ENCODE data around the gene NLGN1.
A peak's percentile ranks its signal among the peaks of the same experiment; 100 is the strongest.

NLGN1 gene

GRCh38 chr3:174169736-174170135 is 772.2 kb downstream of the NLGN1 start:
- H3K9ac ChIP-seq (ENCODE audit: low read length) = no peak overlapping the region
- H3K4me3 ChIP-seq (ENCODE audit: low read depth, low read length) = no peak overlapping the region
- no peaks in the 10 kb centered on the region for H3K27me3 ChIP-seq (ENCODE audit: control insufficient read depth, insufficient read depth, low read length)
- no peaks in the 10 kb centered on the region for H3K36me3 ChIP-seq (ENCODE audit: control insufficient read depth, insufficient read depth, low read length)
- peaks cover 11% of the 10 kb centered on the region for H3K9me3 ChIP-seq (ENCODE audit: control insufficient read depth, insufficient read depth, low read depth, low read length)
- H3K27ac ChIP-seq (ENCODE audit: low read depth, low read length) = peak overlapping the region; percentile 49; the same call in 1 of the 2 replicates
- H3K4me1 ChIP-seq (ENCODE audit: control insufficient read depth, insufficient read depth, low read length) = no peaks in the 10 kb centered on the region

- Histone ChIP-seq H3K9me3 (ENCODE audit: control insufficient read depth, insufficient read depth, low read depth, low read length) (peaks cover 8% of the 10 kb centered on the region), H3K9ac (ENCODE audit: low read length) (no peak overlapping the region), H3K36me3 (ENCODE audit: control insufficient read depth, insufficient read depth, low read length) (no peaks in the 10 kb centered on the region), H3K27me3 (ENCODE audit: control insufficient read depth, insufficient read depth, low read length) (no peaks in the 10 kb centered on the region), H3K4me3 (ENCODE audit: low read depth, low read length) (no peak overlapping the region), H3K4me1 (ENCODE audit: control insufficient read depth, insufficient read depth, low read length) (no peaks in the 10 kb centered on the region), H3K27ac (ENCODE audit: low read depth, low read length) (no peak overlapping the region)
Observed at GRCh38 chr3:174170248-174170647, 772.7 kb downstream of the NLGN1 start.

- no peak overlapping the region for H3K27ac ChIP-seq (ENCODE audit: low read depth, low read length)
- no peak overlapping the region for H3K9ac ChIP-seq (ENCODE audit: low read length)
- H3K9me3 ChIP-seq (ENCODE audit: control insufficient read depth, insufficient read depth, low read depth, low read length) = no peaks in the 10 kb centered on the region
- H3K4me1 ChIP-seq (ENCODE audit: control insufficient read depth, insufficient read depth, low read length) = no peaks in the 10 kb centered on the region
- no peaks in the 10 kb centered on the region for H3K27me3 ChIP-seq (ENCODE audit: control insufficient read depth, insufficient read depth, low read length)
- no peak overlapping the region for H3K4me3 ChIP-seq (ENCODE audit: low read depth, low read length)
- H3K36me3 ChIP-seq (ENCODE audit: control insufficient read depth, insufficient read depth, low read length) = no peaks in the 10 kb centered on the region
Observed at GRCh38 chr3:174186377-174186989, 788.9 kb downstream of the NLGN1 start.

- Histone ChIP-seq H3K4me3 (ENCODE audit: low read depth, low read length) (no peak overlapping the region), H3K36me3 (ENCODE audit: control insufficient read depth, insufficient read depth, low read length) (no peaks in the 10 kb centered on the region), H3K27me3 (ENCODE audit: control insufficient read depth, insufficient read depth, low read length) (no peaks in the 10 kb centered on the region), H3K4me1 (ENCODE audit: control insufficient read depth, insufficient read depth, low read length) (no peaks in the 10 kb centered on the region), H3K9ac (ENCODE audit: low read length) (no peak overlapping the region), H3K27ac (ENCODE audit: low read depth, low read length) (no peak overlapping the region), H3K9me3 (ENCODE audit: control insufficient read depth, insufficient read depth, low read depth, low read length) (no peaks in the 10 kb centered on the region)
Observed at GRCh38 chr3:174191380-174191779, 793.8 kb downstream of the NLGN1 start.

GRCh38 chr3:174191895-174192294 is 794.4 kb downstream of the NLGN1 start:
- H3K27ac ChIP-seq (ENCODE audit: low read depth, low read length) = no peak overlapping the region
- no peak overlapping the region for H3K9ac ChIP-seq (ENCODE audit: low read length)

GRCh38 chr3:174192471-174192870 is 794.9 kb downstream of the NLGN1 start:
- H3K4me3 ChIP-seq (ENCODE audit: low read depth, low read length) = no peak overlapping the region
- no peak overlapping the region for H3K27ac ChIP-seq (ENCODE audit: low read depth, low read length)
- H3K4me1 ChIP-seq (ENCODE audit: control insufficient read depth, insufficient read depth, low read length) = no peaks in the 10 kb centered on the region
- H3K9ac ChIP-seq (ENCODE audit: low read length) = no peak overlapping the region
- no peaks in the 10 kb centered on the region for H3K9me3 ChIP-seq (ENCODE audit: control insufficient read depth, insufficient read depth, low read depth, low read length)
- no peaks in the 10 kb centered on the region for H3K36me3 ChIP-seq (ENCODE audit: control insufficient read depth, insufficient read depth, low read length)
- H3K27me3 ChIP-seq (ENCODE audit: control insufficient read depth, insufficient read depth, low read length) = no peaks in the 10 kb centered on the region

More at GRCh38 chr3:174191895-174192294, 794.4 kb downstream of the NLGN1 start:
- Histone ChIP-seq H3K4me1 (ENCODE audit: control insufficient read depth, insufficient read depth, low read length) (no peaks in the 10 kb centered on the region), H3K27me3 (ENCODE audit: control insufficient read depth, insufficient read depth, low read length) (no peaks in the 10 kb centered on the region), H3K9me3 (ENCODE audit: control insufficient read depth, insufficient read depth, low read depth, low read length) (no peaks in the 10 kb centered on the region), H3K36me3 (ENCODE audit: control insufficient read depth, insufficient read depth, low read length) (no peaks in the 10 kb centered on the region), H3K4me3 (ENCODE audit: low read depth, low read length) (no peak overlapping the region)

- Histone ChIP-seq H3K9ac (ENCODE audit: low read length) (no peak overlapping the region), H3K27ac (ENCODE audit: low read depth, low read length) (no peak overlapping the region), H3K4me3 (ENCODE audit: low read depth, low read length) (no peak overlapping the region), H3K36me3 (ENCODE audit: control insufficient read depth, insufficient read depth, low read length) (no peaks in the 10 kb centered on the region), H3K27me3 (ENCODE audit: control insufficient read depth, insufficient read depth, low read length) (no peaks in the 10 kb centered on the region), H3K4me1 (ENCODE audit: control insufficient read depth, insufficient read depth, low read length) (no peaks in the 10 kb centered on the region), H3K9me3 (ENCODE audit: control insufficient read depth, insufficient read depth, low read depth, low read length) (no peaks in the 10 kb centered on the region)
Observed at GRCh38 chr3:174193604-174194003, 796.1 kb downstream of the NLGN1 start.

- Histone ChIP-seq H3K36me3 (ENCODE audit: control insufficient read depth, insufficient read depth, low read length) (no peaks in the 10 kb centered on the region), H3K4me1 (ENCODE audit: control insufficient read depth, insufficient read depth, low read length) (no peaks in the 10 kb centered on the region), H3K4me3 (ENCODE audit: low read depth, low read length) (no peak overlapping the region), H3K27me3 (ENCODE audit: control insufficient read depth, insufficient read depth, low read length) (no peaks in the 10 kb centered on the region), H3K9me3 (ENCODE audit: control insufficient read depth, insufficient read depth, low read depth, low read length) (no peaks in the 10 kb centered on the region), H3K27ac (ENCODE audit: low read depth, low read length) (no peak overlapping the region), H3K9ac (ENCODE audit: low read length) (no peak overlapping the region)
Observed at GRCh38 chr3:174197416-174197815, 799.9 kb downstream of the NLGN1 start.

GRCh38 chr3:174198199-174198598 is 800.7 kb downstream of the NLGN1 start:
- H3K4me3 ChIP-seq (ENCODE audit: low read depth, low read length) = no peak overlapping the region
- no peak overlapping the region for H3K9ac ChIP-seq (ENCODE audit: low read length)
- no peaks in the 10 kb centered on the region for H3K9me3 ChIP-seq (ENCODE audit: control insufficient read depth, insufficient read depth, low read depth, low read length)
- H3K4me1 ChIP-seq (ENCODE audit: control insufficient read depth, insufficient read depth, low read length) = no peaks in the 10 kb centered on the region
- no peaks in the 10 kb centered on the region for H3K27me3 ChIP-seq (ENCODE audit: control insufficient read depth, insufficient read depth, low read length)
- no peak overlapping the region for H3K27ac ChIP-seq (ENCODE audit: low read depth, low read length)
- no peaks in the 10 kb centered on the region for H3K36me3 ChIP-seq (ENCODE audit: control insufficient read depth, insufficient read depth, low read length)

GRCh38 chr3:174199696-174200095 is 802.2 kb downstream of the NLGN1 start:
- Histone ChIP-seq H3K9me3 (ENCODE audit: control insufficient read depth, insufficient read depth, low read depth, low read length) (no peaks in the 10 kb centered on the region), H3K27me3 (ENCODE audit: control insufficient read depth, insufficient read depth, low read length) (no peaks in the 10 kb centered on the region), H3K27ac (ENCODE audit: low read depth, low read length) (no peak overlapping the region), H3K4me3 (ENCODE audit: low read depth, low read length) (no peak overlapping the region), H3K36me3 (ENCODE audit: control insufficient read depth, insufficient read depth, low read length) (no peaks in the 10 kb centered on the region), H3K4me1 (ENCODE audit: control insufficient read depth, insufficient read depth, low read length) (no peaks in the 10 kb centered on the region), H3K9ac (ENCODE audit: low read length) (no peak overlapping the region)

- no peaks in the 10 kb centered on the region for H3K27me3 ChIP-seq (ENCODE audit: control insufficient read depth, insufficient read depth, low read length)
- H3K9me3 ChIP-seq (ENCODE audit: control insufficient read depth, insufficient read depth, low read depth, low read length) = no peaks in the 10 kb centered on the region
- H3K9ac ChIP-seq (ENCODE audit: low read length) = no peak overlapping the region
- H3K36me3 ChIP-seq (ENCODE audit: control insufficient read depth, insufficient read depth, low read length) = no peaks in the 10 kb centered on the region
- H3K4me1 ChIP-seq (ENCODE audit: control insufficient read depth, insufficient read depth, low read length) = no peaks in the 10 kb centered on the region
- H3K4me3 ChIP-seq (ENCODE audit: low read depth, low read length) = no peak overlapping the region
- no peak overlapping the region for H3K27ac ChIP-seq (ENCODE audit: low read depth, low read length)
Observed at GRCh38 chr3:174202116-174202515, 804.6 kb downstream of the NLGN1 start.

- H3K27me3 ChIP-seq (ENCODE audit: control insufficient read depth, insufficient read depth, low read length) = no peaks in the 10 kb centered on the region
- H3K36me3 ChIP-seq (ENCODE audit: control insufficient read depth, insufficient read depth, low read length) = no peaks in the 10 kb centered on the region
- H3K4me1 ChIP-seq (ENCODE audit: control insufficient read depth, insufficient read depth, low read length) = no peaks in the 10 kb centered on the region
- no peak overlapping the region for H3K4me3 ChIP-seq (ENCODE audit: low read depth, low read length)
- no peak overlapping the region for H3K9ac ChIP-seq (ENCODE audit: low read length)
- no peaks in the 10 kb centered on the region for H3K9me3 ChIP-seq (ENCODE audit: control insufficient read depth, insufficient read depth, low read depth, low read length)
- H3K27ac ChIP-seq (ENCODE audit: low read depth, low read length) = no peak overlapping the region
Observed at GRCh38 chr3:174202561-174202960, 805.0 kb downstream of the NLGN1 start.

Data from HUES6 (cell line).